ENCODE measurements around the gene RHOT1. TPM values are rescaled to one million over a fixed set of nuclear protein-coding genes. Genes with fewer than 3 reads are reported as not detected.
"Not testable (repeated sequence)": the region's sequence is repeated elsewhere in the genome, so short reads cannot be mapped to it uniquely, and the experiment has no call there.

Gene RHOT1
- total RNA-seq, 1 donor from 2014 or later: 25.7 TPM

DNA sequence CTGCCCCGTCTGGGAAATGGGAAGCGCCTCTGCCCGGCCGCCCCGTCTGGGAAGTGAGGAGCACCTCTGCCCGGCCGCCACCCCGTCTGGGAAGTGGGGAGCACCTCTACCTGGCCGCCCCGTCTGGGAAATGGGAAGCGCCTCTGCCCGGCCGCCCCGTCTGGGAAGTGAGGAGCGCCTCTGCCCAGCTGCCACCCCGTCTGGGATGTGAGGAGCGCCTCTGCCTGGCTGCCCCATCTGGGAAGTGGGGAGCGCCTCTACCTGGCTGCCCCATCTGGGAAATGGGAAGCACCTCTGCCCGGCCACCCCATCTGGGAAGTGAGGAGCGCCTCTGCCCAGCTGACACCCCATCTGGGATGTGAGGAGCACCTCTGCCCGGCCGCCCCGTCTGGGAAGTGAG lies 36.8 kb downstream of the RHOT1 start:
- H3K36me3 Mint-ChIP-seq (ENCODE audit: low read depth): peaks cover 54% of the 10 kb centered on the region
- H3K9me3 Mint-ChIP-seq; intact Hi-C loops (cut with micrococcal nuclease): not testable (repeated sequence)

DNA sequence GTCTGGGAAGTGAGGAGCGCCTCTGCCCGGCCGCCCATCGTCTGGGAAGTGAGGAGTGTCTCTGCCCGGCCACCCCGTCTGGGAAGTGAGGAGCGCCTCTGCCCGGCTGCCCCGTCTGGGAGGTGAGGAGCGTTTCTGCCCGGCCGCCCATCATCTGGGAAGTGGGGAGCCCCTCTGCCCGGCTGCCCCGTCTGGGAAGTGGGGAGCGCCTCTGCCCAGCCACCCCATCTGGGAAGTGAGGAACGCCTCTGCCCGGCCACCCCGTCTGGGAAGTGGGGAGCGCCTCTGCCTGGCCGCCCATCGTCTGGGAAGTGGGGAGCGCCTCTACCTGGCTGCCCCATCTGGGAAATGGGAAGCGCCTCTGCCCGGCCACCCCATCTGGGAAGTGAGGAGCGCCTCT lies 37.2 kb downstream of the RHOT1 start:
- peaks cover 56% of the 10 kb centered on the region for H3K36me3 Mint-ChIP-seq (ENCODE audit: low read depth)
- H3K4me1 Mint-ChIP-seq (ENCODE audit: low read depth); intact Hi-C loops (cut with micrococcal nuclease); H3K9me3 Mint-ChIP-seq; H3K27ac Mint-ChIP-seq; H3K27me3 Mint-ChIP-seq (ENCODE audit: low read depth); DNase-seq (ENCODE audit: low spot score); H3K4me3 Mint-ChIP-seq (ENCODE audit: low read depth): not testable (repeated sequence)

More for the DNA sequence above, 36.8 kb downstream of the RHOT1 start:
- H3K27me3 Mint-ChIP-seq (ENCODE audit: low read depth); H3K4me1 Mint-ChIP-seq (ENCODE audit: low read depth); H3K27ac Mint-ChIP-seq; DNase-seq (ENCODE audit: low spot score); H3K4me3 Mint-ChIP-seq (ENCODE audit: low read depth): not testable (repeated sequence)

DNA sequence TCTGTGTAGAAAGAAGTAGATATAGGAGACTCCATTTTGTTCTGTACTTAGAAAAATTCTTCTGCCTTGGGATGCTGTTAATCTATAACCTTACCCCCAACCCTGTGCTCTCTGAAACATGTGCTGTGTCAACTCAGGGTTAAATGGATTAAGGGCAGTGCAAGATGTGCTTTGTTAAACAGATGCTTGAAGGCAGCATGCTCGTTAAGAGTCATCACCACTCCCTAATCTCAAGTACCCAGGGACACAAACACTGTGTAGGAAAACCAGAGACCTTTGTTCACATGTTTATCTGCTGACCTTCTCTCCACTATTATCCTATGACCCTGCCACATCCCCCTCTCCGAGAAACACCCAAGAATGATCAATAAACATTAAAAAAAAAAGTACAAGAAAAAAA lies 38.0 kb downstream of the RHOT1 start:
- H3K9me3 Mint-ChIP-seq; H3K27me3 Mint-ChIP-seq (ENCODE audit: low read depth); DNase-seq (ENCODE audit: low spot score); H3K27ac Mint-ChIP-seq; H3K4me1 Mint-ChIP-seq (ENCODE audit: low read depth); intact Hi-C loops (cut with micrococcal nuclease); H3K4me3 Mint-ChIP-seq (ENCODE audit: low read depth): not testable (repeated sequence)
- peaks cover 49% of the 10 kb centered on the region for H3K36me3 Mint-ChIP-seq (ENCODE audit: low read depth)

- Mint-ChIP-seq H3K4me3 (ENCODE audit: low read depth) (no peak overlapping the region), H3K27ac (no peak overlapping the region), H3K27me3 (ENCODE audit: low read depth) (no peaks in the 10 kb centered on the region), H3K36me3 (ENCODE audit: low read depth) (peaks cover 17% of the 10 kb centered on the region), H3K9me3 (no peaks in the 10 kb centered on the region), H3K4me1 (ENCODE audit: low read depth) (peaks cover 2% of the 10 kb centered on the region)
- intact Hi-C loops (cut with micrococcal nuclease): no loop called here
- DNase-seq (ENCODE audit: low spot score): no peak
Observed at GRCh38 chr17:32185875-32186274, 43.6 kb downstream of the RHOT1 start.

DNA sequence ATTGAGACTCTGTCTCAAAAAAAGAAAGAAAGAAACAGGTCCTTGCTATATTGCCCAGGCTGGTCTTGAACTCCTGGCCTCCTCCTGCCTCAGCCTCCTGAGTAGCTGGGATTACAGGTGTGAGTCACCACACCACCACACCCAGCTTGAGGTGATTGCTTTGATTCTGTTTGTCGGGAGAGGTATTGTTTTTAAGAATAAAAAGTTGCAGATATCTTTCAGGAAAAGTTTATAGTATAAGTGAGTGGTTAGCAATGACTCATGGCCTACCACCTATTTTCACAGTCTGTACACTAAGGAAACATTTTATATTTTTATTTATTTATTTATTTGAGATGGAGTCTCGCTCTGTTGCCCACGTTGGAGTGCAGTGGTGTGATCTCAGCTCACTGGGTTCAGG lies 45.0 kb downstream of the RHOT1 start:
- Mint-ChIP-seq H3K27me3 (ENCODE audit: low read depth) (no peaks in the 10 kb centered on the region), H3K4me1 (ENCODE audit: low read depth) (peaks cover 2% of the 10 kb centered on the region), H3K4me3 (ENCODE audit: low read depth) (no peak overlapping the region), H3K9me3 (no peaks in the 10 kb centered on the region), H3K27ac (no peak overlapping the region), H3K36me3 (ENCODE audit: low read depth) (peaks cover 7% of the 10 kb centered on the region)
- DNase-seq (ENCODE audit: low spot score): no peak
- intact Hi-C loops (cut with micrococcal nuclease): no loop called here

DNA sequence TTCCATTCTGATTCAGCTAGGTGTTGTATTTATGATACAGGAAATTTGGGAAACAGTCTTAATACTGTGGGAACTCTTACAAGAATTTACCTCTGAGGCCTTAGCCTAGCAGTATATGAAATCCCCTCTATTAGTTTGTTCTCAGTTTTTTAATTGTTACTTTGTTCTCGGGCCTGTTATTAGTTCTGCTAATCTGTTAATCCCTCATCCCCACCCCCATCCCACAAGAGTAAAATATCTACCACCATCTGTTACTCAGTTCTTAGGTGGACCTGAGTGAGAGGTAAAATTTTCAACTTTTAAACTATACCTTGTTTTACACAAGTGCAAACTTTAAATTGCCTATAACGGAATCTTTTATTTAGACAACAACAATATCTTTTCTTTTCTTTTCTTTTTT lies 47.0 kb downstream of the RHOT1 start:
- intact Hi-C loops (cut with micrococcal nuclease): no loop called here
- H3K4me3 Mint-ChIP-seq (ENCODE audit: low read depth): no peak overlapping the region
- no peak for DNase-seq (ENCODE audit: low spot score)
- H3K4me1 Mint-ChIP-seq (ENCODE audit: low read depth): no peaks in the 10 kb centered on the region
- no peaks in the 10 kb centered on the region for H3K27me3 Mint-ChIP-seq (ENCODE audit: low read depth)
- no peaks in the 10 kb centered on the region for H3K9me3 Mint-ChIP-seq
- peaks cover 15% of the 10 kb centered on the region for H3K36me3 Mint-ChIP-seq (ENCODE audit: low read depth)
- no peak overlapping the region for H3K27ac Mint-ChIP-seq

DNA sequence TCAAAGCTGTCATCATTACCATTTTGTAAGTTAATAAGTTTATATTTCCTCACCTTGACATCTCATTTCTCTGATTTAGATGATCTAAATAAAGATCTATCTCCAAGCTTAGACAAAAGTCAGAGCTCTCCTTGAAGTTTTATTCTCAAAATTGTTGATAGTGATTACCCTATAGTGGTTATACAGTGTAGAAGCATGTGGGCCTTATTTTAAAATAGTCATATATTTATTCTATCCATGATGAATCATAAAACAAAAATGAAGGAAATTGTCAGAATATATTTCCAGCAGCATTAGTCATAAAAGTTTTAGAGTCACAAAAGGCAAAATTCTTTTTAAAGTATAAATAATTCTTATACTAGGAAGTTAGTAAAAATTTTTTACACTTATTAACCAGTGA lies 49.0 kb downstream of the RHOT1 start:
- H3K36me3 Mint-ChIP-seq (ENCODE audit: low read depth): peaks cover 27% of the 10 kb centered on the region
- intact Hi-C loops (cut with micrococcal nuclease): no loop called here

DNA sequence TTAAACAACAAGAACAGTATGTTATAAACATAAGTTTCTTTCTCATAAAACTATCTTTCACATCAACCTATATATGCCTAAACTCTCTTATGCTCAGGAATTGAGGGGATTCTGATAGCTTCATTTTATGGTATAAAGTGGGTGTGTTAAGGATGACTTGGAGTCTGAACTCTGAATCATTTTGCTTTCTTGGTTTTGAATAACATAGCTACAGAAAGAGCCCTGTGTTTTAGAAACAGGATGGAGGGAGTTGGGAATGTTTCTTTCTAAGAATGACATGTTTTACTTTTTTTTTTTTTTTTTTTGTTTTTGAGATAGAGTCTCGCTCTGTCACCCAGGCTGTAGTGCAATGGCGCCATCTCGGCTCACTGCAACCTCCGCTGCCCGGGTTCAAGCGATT lies 50.1 kb downstream of the RHOT1 start:
- no peak overlapping the region for H3K4me3 Mint-ChIP-seq (ENCODE audit: low read depth)
- no peaks in the 10 kb centered on the region for H3K27me3 Mint-ChIP-seq (ENCODE audit: low read depth)
- DNase-seq (ENCODE audit: low spot score): no peak
- intact Hi-C loops (cut with micrococcal nuclease): no loop called here
- H3K4me1 Mint-ChIP-seq (ENCODE audit: low read depth): peaks cover 2% of the 10 kb centered on the region
- no peaks in the 10 kb centered on the region for H3K9me3 Mint-ChIP-seq
- peaks cover 31% of the 10 kb centered on the region for H3K36me3 Mint-ChIP-seq (ENCODE audit: low read depth)
- H3K27ac Mint-ChIP-seq: no peak overlapping the region

More for the DNA sequence above, 49.0 kb downstream of the RHOT1 start:
- no peaks in the 10 kb centered on the region for H3K4me1 Mint-ChIP-seq (ENCODE audit: low read depth)
- H3K27me3 Mint-ChIP-seq (ENCODE audit: low read depth): no peaks in the 10 kb centered on the region
- DNase-seq (ENCODE audit: low spot score): no peak
- H3K27ac Mint-ChIP-seq: no peak overlapping the region
- H3K4me3 Mint-ChIP-seq (ENCODE audit: low read depth): no peak overlapping the region
- H3K9me3 Mint-ChIP-seq: no peaks in the 10 kb centered on the region

GRCh38 chr17:32197987-32198386 lies 55.7 kb downstream of the RHOT1 start:
- peaks cover 2% of the 10 kb centered on the region for H3K4me1 Mint-ChIP-seq (ENCODE audit: low read depth)
- H3K36me3 Mint-ChIP-seq (ENCODE audit: low read depth): peaks cover 54% of the 10 kb centered on the region
- no peak for DNase-seq (ENCODE audit: low spot score)
- no peaks in the 10 kb centered on the region for H3K9me3 Mint-ChIP-seq
- no peaks in the 10 kb centered on the region for H3K27me3 Mint-ChIP-seq (ENCODE audit: low read depth)
- no peak overlapping the region for H3K27ac Mint-ChIP-seq
- no peak overlapping the region for H3K4me3 Mint-ChIP-seq (ENCODE audit: low read depth)
- intact Hi-C loops (cut with micrococcal nuclease): no loop called here

DNA sequence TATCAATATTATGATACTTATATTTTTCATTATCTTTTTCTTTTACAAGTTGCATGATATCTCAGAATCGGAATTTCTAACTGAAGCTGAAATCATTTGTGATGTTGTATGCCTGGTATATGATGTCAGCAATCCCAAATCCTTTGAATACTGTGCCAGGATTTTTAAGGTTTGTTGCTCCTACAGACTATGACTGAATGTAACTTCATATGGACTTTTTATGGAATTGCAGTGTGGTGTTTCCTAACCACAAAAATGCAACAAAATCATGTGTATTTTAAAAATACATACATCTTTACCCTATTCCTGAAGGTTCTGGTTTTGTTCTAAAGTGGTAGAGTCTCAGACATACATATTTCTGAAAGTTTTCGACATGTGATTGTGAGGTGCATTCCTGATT lies 64.6 kb downstream of the RHOT1 start:
- Mint-ChIP-seq H3K4me1 (ENCODE audit: low read depth) (peaks cover 2% of the 10 kb centered on the region), H3K9me3 (no peaks in the 10 kb centered on the region), H3K4me3 (ENCODE audit: low read depth) (no peak overlapping the region), H3K27me3 (ENCODE audit: low read depth) (no peaks in the 10 kb centered on the region), H3K27ac (no peak overlapping the region), H3K36me3 (ENCODE audit: low read depth) (peaks cover 45% of the 10 kb centered on the region)
- DNase-seq (ENCODE audit: low spot score): no peak
- intact Hi-C loops (cut with micrococcal nuclease): no loop called here

DNA sequence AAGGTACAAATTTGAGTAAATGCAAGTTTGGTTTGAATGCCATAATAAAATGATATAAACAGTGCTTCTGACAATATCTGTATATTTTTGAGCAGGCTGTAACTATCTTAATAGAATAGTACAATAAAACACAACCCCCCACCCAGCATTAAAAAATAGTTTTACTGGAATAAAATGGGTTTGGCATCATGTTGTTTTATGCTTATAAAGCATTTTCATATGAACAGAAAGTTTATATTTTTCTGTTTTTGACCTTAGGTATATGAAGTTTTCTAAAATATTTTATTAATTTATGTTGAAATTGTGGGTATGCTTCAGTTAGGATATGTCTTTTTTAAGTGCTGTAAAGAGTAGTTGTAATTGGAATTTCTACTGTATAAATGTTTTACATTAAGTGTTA lies 66.1 kb downstream of the RHOT1 start:
- intact Hi-C loops (cut with micrococcal nuclease): no loop called here
- DNase-seq (ENCODE audit: low spot score): no peak
- peaks cover 2% of the 10 kb centered on the region for H3K4me1 Mint-ChIP-seq (ENCODE audit: low read depth)
- H3K27ac Mint-ChIP-seq: no peak overlapping the region
- no peaks in the 10 kb centered on the region for H3K9me3 Mint-ChIP-seq
- no peaks in the 10 kb centered on the region for H3K27me3 Mint-ChIP-seq (ENCODE audit: low read depth)
- H3K4me3 Mint-ChIP-seq (ENCODE audit: low read depth): no peak overlapping the region
- H3K36me3 Mint-ChIP-seq (ENCODE audit: low read depth): peaks cover 55% of the 10 kb centered on the region

- H3K4me3 Mint-ChIP-seq (ENCODE audit: low read depth): no peak overlapping the region
- DNase-seq (ENCODE audit: low spot score): no peak
- H3K9me3 Mint-ChIP-seq: no peaks in the 10 kb centered on the region
- H3K36me3 Mint-ChIP-seq (ENCODE audit: low read depth): peaks cover 58% of the 10 kb centered on the region
- H3K27ac Mint-ChIP-seq: no peak overlapping the region
- no peaks in the 10 kb centered on the region for H3K27me3 Mint-ChIP-seq (ENCODE audit: low read depth)
- H3K4me1 Mint-ChIP-seq (ENCODE audit: low read depth): no peaks in the 10 kb centered on the region
- intact Hi-C loops (cut with micrococcal nuclease): no loop called here
Observed at GRCh38 chr17:32209608-32210007, 67.3 kb downstream of the RHOT1 start.

GRCh38 chr17:32211671-32212070 lies 69.4 kb downstream of the RHOT1 start:
- H3K36me3 Mint-ChIP-seq (ENCODE audit: low read depth): peaks cover 48% of the 10 kb centered on the region
- no peak overlapping the region for H3K4me3 Mint-ChIP-seq (ENCODE audit: low read depth)
- H3K9me3 Mint-ChIP-seq: no peaks in the 10 kb centered on the region
- no peak overlapping the region for H3K27ac Mint-ChIP-seq
- no peak for DNase-seq (ENCODE audit: low spot score)
- no peaks in the 10 kb centered on the region for H3K27me3 Mint-ChIP-seq (ENCODE audit: low read depth)
- intact Hi-C loops (cut with micrococcal nuclease): no loop called here
- peaks cover 5% of the 10 kb centered on the region for H3K4me1 Mint-ChIP-seq (ENCODE audit: low read depth)

DNA sequence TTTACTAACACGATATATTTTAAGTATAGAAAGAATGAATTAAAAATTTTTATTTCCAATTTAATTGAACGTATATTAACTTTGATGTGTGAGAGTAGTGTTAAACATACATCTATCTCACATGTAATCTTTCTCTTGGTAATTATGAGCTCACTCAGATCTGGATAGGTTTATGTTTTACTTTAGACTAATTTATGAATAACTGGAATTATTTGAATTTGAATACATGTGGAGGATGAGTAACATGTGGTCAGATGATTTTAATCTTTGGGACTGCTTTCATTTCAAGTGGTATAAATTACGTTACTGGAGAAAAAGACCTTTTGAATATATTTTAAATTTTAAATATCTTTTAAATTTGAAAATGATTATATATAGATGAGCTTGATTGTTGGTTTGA lies 73.4 kb downstream of the RHOT1 start:
- H3K9me3 Mint-ChIP-seq: no peaks in the 10 kb centered on the region
- H3K4me1 Mint-ChIP-seq (ENCODE audit: low read depth): peaks cover 26% of the 10 kb centered on the region
- no peak overlapping the region for H3K27ac Mint-ChIP-seq
- no peak overlapping the region for H3K4me3 Mint-ChIP-seq (ENCODE audit: low read depth)
- no peak for DNase-seq (ENCODE audit: low spot score)
- no peaks in the 10 kb centered on the region for H3K27me3 Mint-ChIP-seq (ENCODE audit: low read depth)
- H3K36me3 Mint-ChIP-seq (ENCODE audit: low read depth): peaks cover 32% of the 10 kb centered on the region
- intact Hi-C loops (cut with micrococcal nuclease): no loop called here

Measured in activated T-helper 2 cell treated with anti-CD3 and anti-CD28 coated beads, Interferon-gamma antibody, Interleukin-2, Interleukin-4, amounts not matched to agents 10 μg/mL and 5 μg/mL and 100 μg/mL, durations not matched to agents 14 hours and 24 hours and 36 hours (primary cell).